GM18499 (cell line): ENCODE measurements around the gene WDFY1.
"Not testable (repeated sequence)": the region's sequence is repeated elsewhere in the genome, so short reads cannot be mapped to it uniquely, and the experiment has no call there.

Source experiments
- ATAC-seq: cut with Tn5 transposase; IDR thresholded peaks from one replicate; pipeline ENCODE4 v1.9.1; 2021; ENCODE audit warnings: moderate number of reproducible peaks; ENCODE audit not compliant: insufficient read depth, unreplicated experiment

WDFY1 gene

GRCh38 chr2:223959688-223960087 is 14.6 kb upstream of the WDFY1 start:
- no peak for ATAC-seq

- peak; percentile 71 for ATAC-seq
Measured at GRCh38 chr2:223957092-223957851, 12.1 kb upstream of the WDFY1 start, which contains the start of gene MRPL44. MRPL44 (plus strand) TSS chr2:223957463; CDS start chr2:223957473, 10 bp downstream.

DNA sequence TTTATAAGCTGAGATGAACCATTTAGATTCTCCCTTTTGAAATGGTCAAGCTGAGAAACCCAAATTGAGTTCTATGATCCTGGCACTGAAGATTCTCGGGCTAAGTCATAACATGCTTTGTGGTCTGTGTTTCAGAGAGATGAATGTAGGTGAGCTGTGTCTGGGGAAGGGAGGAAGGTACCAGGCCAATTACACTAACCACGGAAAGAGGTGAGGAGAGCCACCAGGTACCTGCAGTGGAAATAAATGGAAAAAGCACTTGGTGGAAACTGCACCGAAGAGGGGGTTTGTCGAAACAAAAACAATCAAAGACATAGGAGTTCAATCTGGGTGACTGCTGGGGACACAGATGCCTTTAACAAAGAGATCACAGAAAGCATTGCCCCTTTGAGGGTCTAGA is 11.2 kb upstream of the WDFY1 start:
- ATAC-seq, result peak; percentile 28

- no peak for ATAC-seq
Measured at GRCh38 chr2:223954401-223954800, 9.3 kb upstream of the WDFY1 start.

GRCh38 chr2:223952280-223952968 is 7.3 kb upstream of the WDFY1 start:
- ATAC-seq, result peak; percentile 40

GRCh38 chr2:223950448-223951347 is 5.6 kb upstream of the WDFY1 start:
- no peak for ATAC-seq

- ATAC-seq, result no peak
Measured at GRCh38 chr2:223949241-223949840, 4.2 kb upstream of the WDFY1 start.

DNA sequence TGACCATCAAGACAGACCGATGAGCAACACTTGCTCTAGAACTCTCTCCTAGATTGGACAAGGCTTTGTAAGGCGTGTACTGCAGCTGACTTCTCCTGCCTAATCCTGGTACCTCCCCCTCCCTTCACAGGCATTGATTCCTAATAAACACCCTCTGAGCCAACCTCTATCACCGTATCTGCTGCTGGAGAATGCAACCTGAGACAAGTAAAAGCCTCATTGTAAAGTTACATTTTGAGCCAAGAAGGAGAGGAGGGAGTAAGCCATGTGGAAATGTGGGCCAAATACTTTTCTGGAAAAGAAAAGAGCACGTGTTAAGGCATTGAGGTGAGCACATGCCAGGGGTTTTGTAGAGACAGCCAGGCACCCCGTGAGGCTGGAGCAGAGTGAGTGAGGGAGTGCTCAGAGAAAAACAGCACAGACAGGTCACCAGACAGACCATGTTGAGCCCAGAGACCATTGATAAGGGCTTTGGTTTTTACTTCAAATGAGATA is 2.6 kb upstream of the WDFY1 start:
- ATAC-seq, result no peak

- no peak for ATAC-seq
Measured at GRCh38 chr2:223945755-223946154, 620 bp upstream of the WDFY1 start.

DNA sequence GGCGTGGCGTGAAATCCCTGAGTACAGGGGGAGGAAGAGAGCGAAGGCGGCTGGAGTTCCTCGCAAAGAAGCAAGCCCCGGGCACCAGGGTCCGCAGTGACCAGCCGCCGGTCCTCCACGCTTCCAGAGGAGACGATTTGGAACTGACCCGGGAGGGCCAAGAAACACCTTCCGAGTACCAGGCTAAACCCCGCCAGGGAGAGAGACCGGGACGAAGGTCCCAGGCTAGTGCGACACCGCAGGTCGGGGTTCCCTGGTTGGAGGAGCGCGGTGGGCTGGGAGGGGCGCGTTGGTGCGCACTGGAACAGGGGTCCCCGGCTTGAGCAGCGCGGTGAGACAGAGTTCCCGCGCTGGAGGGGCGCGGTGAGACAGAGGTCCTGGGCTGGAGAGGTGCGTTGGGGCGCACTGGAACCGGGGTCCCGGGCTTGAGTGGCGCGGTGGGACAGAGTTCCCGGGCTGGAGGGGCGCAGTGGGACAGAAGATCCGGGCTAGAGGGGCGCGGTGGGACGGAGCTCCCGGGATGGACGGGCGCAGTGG is 901 bp downstream of the WDFY1 start:
- ATAC-seq, result no peak

DNA sequence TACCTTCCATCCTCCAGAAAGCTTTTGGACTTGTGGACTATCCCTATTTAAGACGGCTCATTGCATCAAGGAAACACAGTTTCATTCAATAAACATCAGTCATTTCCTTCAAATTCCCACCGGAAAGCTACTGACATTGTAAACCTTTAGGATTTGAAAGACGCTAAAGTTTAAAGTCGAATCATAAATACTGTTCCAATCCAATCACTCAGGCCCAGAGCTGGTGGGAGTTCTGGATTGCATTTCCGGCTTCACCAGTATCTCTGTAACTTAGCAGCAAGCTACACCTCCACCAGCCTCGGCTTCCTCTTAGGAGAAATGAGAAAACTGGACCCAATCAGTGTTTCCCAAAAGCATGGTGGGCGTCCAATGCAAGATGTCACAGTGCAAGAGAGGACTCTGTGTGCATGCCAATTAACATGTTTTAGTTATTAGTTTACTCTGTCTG is 1.6 kb downstream of the WDFY1 start:
- ATAC-seq, result no peak

DNA sequence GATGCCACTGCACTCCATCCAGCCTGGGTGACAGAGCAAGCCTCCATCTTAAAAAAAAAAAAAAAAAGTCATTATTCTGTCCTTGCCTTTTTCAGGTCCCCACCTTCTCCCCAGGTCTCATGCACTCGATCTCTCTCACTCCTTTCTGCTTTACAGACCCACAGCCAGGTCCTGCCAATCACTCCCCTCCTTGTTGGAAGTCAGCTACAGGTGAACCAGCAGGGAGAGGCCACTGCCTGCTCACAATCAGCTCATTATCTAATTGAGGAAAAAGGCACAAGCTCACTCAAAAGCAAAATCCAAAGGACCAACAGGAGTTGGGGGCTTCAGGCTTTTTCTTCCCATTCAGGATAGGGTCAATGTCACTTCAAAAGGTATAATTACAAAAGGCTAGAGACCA is 2.0 kb downstream of the WDFY1 start:
- ATAC-seq, result no peak

DNA sequence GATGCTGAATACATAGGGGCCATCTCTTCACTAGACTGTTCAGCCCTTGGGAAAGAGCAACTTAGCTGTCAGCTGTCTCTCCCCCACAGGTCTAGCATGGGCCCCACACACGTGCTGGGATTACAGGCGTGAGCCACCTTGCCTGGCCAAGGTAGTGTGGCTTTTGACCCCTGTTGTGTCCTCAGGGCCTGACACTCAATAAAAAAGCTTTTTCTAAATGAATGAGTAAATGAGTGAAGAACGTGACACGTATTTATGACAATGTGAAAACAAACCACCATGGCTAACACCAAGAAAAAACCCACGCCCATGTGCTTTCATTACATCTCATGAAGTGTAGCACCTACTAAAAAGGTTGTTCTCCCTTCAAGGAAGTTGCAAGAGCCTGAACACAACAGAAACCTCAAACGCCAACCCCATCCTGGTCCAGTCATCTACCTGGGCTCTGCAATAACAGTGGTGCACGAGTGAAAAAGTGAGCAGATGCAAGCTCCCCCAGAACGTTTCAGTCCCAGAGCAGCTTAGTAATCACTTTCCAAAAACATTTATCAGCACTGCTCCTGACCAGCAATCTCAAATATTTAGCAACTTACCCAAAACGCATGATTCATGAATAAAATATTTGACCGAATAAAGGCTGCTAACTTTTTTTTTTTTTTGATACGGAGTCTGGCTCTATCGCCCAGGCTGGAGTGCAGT is 3.4 kb downstream of the WDFY1 start:
- ATAC-seq, result peak; percentile 59

GRCh38 chr2:223939438-223939837 is 5.7 kb downstream of the WDFY1 start:
- ATAC-seq, result not testable (repeated sequence)

DNA sequence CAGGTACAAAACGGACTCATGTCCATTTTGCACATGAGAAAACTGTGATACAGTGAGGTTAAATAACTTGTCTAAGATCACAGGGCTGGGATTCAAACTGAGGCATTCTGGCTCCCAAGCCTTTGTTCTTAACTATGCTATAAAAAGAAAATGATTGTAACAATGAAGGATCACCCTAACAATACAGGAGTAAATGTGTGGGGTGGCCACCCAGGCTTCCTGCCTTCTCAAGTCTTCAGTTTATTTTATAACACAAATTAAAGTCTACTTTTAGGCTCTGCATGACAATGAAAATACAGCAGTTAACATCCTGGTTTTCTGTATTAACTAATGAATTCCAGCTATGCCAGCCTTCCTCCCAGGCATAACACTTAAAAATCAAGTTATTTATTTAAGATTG is 7.6 kb downstream of the WDFY1 start:
- ATAC-seq, result no peak

DNA sequence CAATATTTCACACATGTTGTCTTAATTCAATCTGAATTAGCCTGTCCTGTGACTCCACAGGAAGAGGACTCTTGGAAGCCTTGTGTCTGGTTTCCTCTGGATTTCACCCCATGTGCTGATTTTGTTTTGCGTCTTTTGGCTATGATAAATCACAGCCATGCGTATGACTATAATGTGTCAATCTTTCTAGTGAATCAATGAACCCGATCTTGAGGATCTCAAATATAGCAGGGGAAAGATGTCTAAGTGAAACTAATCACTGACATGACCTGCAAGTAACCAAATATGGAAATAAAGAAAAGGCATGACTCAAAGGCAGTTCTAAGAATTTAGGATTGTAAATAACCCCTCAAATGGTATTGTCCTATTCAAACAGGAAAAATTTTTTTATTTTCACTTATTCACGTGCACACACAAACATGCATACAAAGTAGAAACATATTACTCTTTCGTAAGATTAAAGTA is 8.2 kb downstream of the WDFY1 start:
- ATAC-seq, result peak; percentile 27

- no peak for ATAC-seq
Measured at GRCh38 chr2:223935459-223936125, 9.5 kb downstream of the WDFY1 start.

DNA sequence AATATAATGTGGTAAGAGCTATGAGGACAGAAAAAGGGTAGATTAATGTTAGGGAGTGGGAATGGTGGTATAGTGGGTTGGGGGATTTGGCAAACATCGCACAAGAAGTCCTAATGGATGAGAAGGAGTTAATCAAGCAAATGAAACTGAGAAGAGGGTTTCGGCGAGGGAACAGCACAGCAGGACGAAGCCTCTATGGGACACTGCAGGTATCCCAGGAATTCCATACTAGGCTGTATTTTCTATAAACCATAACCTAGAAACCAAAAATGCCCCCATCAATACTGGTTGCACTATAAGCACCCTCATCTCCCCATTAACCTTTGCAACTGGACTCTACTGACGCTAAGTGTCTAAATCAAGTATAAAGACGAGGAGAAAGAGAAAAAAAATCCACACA is 10.3 kb downstream of the WDFY1 start:
- ATAC-seq, result no peak
